IMR-90 (cell line): Measurements from ENCODE around the gene HTT-AS.

Experiments used
- CHD1 ChIP-seq: IDR thresholded peaks from 2 replicates; pipeline ENCODE4 v1.6.1; 2012; ENCODE audit warnings: low read depth, low read length, improper control_type of control experiment
- ELK1 ChIP-seq: fragments of 150-350 bp; IDR thresholded peaks from 2 replicates; pipeline ENCODE4 v1.6.1; 2016; ENCODE audit warnings: low read depth, mild to moderate bottlenecking, low read length, moderate library complexity, borderline replicate concordance
- FOS ChIP-seq: fragments of 150-350 bp; IDR thresholded peaks from 2 replicates; pipeline ENCODE4 v1.6.1; 2016; ENCODE audit warnings: low read depth, low read length
- MAFK ChIP-seq: IDR thresholded peaks from 2 replicates; pipeline ENCODE4 v1.6.1; 2012; ENCODE audit warnings: low read depth, low read length, improper control_type of control experiment
- MXI1 ChIP-seq: IDR thresholded peaks from 2 replicates; pipeline ENCODE4 v1.6.1; 2012; ENCODE audit warnings: low read depth, mild to moderate bottlenecking, low read length, moderate library complexity, borderline replicate concordance
- POLR2A ChIP-seq: IDR thresholded peaks from 2 replicates; pipeline ENCODE4 v1.6.1; 2012; ENCODE audit warnings: mild to moderate bottlenecking, low read depth, low read length
- RAD21 ChIP-seq: IDR thresholded peaks from 2 replicates; pipeline ENCODE4 v1.6.1; 2012; ENCODE audit warnings: low read length, improper control_type of control experiment
- RCOR1 ChIP-seq: IDR thresholded peaks from 2 replicates; pipeline ENCODE4 v1.6.1; 2012; ENCODE audit warnings: mild to moderate bottlenecking, low read length, improper control_type of control experiment; ENCODE audit not compliant: insufficient replicate concordance
- RFX5 ChIP-seq: IDR thresholded peaks from 2 replicates; pipeline ENCODE4 v1.8.0; 2012; ENCODE audit warnings: low read depth, mild to moderate bottlenecking, low read length, moderate library complexity
- USF2 ChIP-seq: fragments of 150-350 bp; IDR thresholded peaks from 2 replicates; pipeline ENCODE4 v1.6.1; 2017; ENCODE audit warnings: mild to moderate bottlenecking, antibody characterized with exemption, low read length, low read depth
- TF ChIP-seq, protein P1 (sequence below): conservative IDR thresholded peaks from 2 replicates; pipeline ENCODE4 v1.5.1; 2012; ENCODE audit warnings: mild to moderate bottlenecking, low read depth, low read length, improper control_type of control experiment

- TF ChIP-seq, protein P1, sequence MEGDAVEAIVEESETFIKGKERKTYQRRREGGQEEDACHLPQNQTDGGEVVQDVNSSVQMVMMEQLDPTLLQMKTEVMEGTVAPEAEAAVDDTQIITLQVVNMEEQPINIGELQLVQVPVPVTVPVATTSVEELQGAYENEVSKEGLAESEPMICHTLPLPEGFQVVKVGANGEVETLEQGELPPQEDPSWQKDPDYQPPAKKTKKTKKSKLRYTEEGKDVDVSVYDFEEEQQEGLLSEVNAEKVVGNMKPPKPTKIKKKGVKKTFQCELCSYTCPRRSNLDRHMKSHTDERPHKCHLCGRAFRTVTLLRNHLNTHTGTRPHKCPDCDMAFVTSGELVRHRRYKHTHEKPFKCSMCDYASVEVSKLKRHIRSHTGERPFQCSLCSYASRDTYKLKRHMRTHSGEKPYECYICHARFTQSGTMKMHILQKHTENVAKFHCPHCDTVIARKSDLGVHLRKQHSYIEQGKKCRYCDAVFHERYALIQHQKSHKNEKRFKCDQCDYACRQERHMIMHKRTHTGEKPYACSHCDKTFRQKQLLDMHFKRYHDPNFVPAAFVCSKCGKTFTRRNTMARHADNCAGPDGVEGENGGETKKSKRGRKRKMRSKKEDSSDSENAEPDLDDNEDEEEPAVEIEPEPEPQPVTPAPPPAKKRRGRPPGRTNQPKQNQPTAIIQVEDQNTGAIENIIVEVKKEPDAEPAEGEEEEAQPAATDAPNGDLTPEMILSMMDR, result no peak
- TF ChIP-seq FOS, result no peak
- TF ChIP-seq MAFK, result no peak
- TF ChIP-seq RAD21, result no peak
- no peak for TF ChIP-seq RFX5
- no peak for TF ChIP-seq ELK1
- no peak for TF ChIP-seq RCOR1
- no peak for TF ChIP-seq POLR2A
- TF ChIP-seq USF2, result no peak
- TF ChIP-seq CHD1, result no peak
- no peak for TF ChIP-seq MXI1
Measured at GRCh38 chr4:3013839-3014350, 60.4 kb downstream of the HTT-AS start.
